Kidney epithelial cell (primary cell): ENCODE measurements around the gene SCYL1. TPM values are rescaled to one million over a fixed set of nuclear protein-coding genes. Genes with fewer than 3 reads are reported as not detected.
"Not testable (repeated sequence)": the region's sequence is repeated elsewhere in the genome, so short reads cannot be mapped to it uniquely, and the experiment has no call there.

Experiments
- DNase-seq: peaks from one replicate; pipeline ENCODE4 v3.0.0-alpha.2; 2010; ENCODE audit warnings: low read depth
- H3K27me3 ChIP-seq: 2 replicates; pipeline ENCODE4 v1.6.0; 2011; ENCODE audit warnings: low read length; ENCODE audit not compliant: control insufficient read depth, insufficient read depth
- H3K36me3 ChIP-seq: 2 replicates; pipeline ENCODE4 v1.5.1; 2011; ENCODE audit warnings: low read length; ENCODE audit not compliant: control insufficient read depth, insufficient read depth
- H3K4me3 ChIP-seq: 2 replicates; pipeline ENCODE4 v1.5.1; 2011; ENCODE audit warnings: low read depth, mild to moderate bottlenecking, control low read depth, low read length
- CTCF ChIP-seq: IDR thresholded peaks from 2 replicates; pipeline ENCODE4 v1.5.1; 2011; ENCODE audit warnings: mild to moderate bottlenecking, moderate library complexity, low read length, control low read depth, inconsistent platforms; ENCODE audit not compliant: insufficient read depth, poor library complexity, severe bottlenecking
- total RNA-seq: library from RNA; depleted of rRNA; stranded (reverse); fragments of >200 nt; gene quantifications from 2 replicates; pipeline ENCODE4 v1.2.3, GENCODE V29; 2015

SCYL1 gene
- total RNA-seq, 1 donor from 2014 or later, result 121 TPM

- no peak for TF ChIP-seq CTCF
- DNase-seq, result no peak
- H3K4me3 ChIP-seq, result no peak overlapping the region
- no peaks in the 10 kb centered on the region for H3K36me3 ChIP-seq
- no peaks in the 10 kb centered on the region for H3K27me3 ChIP-seq
These were observed 8.5 kb upstream of the SCYL1 start for GRCh38 chr11:65516135-65516968.

- DNase-seq, H3K36me3 ChIP-seq, H3K27me3 ChIP-seq, H3K4me3 ChIP-seq: not testable (repeated sequence)
These were observed 5.8 kb upstream of the SCYL1 start for GRCh38 chr11:65518941-65519549.

GRCh38 chr11:65521777-65522521 lies 2.9 kb upstream of the SCYL1 start:
- DNase-seq, H3K36me3 ChIP-seq, H3K4me3 ChIP-seq, H3K27me3 ChIP-seq: not testable (repeated sequence)

- not testable (repeated sequence) for H3K27me3 ChIP-seq, H3K36me3 ChIP-seq, H3K4me3 ChIP-seq, DNase-seq
These were observed 1.9 kb upstream of the SCYL1 start for GRCh38 chr11:65522718-65523630.

- H3K27me3 ChIP-seq, DNase-seq, H3K4me3 ChIP-seq: not testable (repeated sequence)
These were observed 1.3 kb upstream of the SCYL1 start for GRCh38 chr11:65523631-65523968.

GRCh38 chr11:65524014-65524740 lies 706 bp upstream of the SCYL1 start:
- Histone ChIP-seq H3K36me3 (peaks cover 5% of the 10 kb centered on the region), H3K4me3 (peak overlapping the region; percentile 24), H3K27me3 (no peaks in the 10 kb centered on the region)
- no peak for DNase-seq
- TF ChIP-seq CTCF, result no peak

More at GRCh38 chr11:65523631-65523968, 1.3 kb upstream of the SCYL1 start:
- H3K36me3 ChIP-seq, result not testable (repeated sequence)
